Measurements from ENCODE around the gene AGMO. TPM values are rescaled to one million over a fixed set of nuclear protein-coding genes. Genes with fewer than 3 reads are reported as not detected.
A peak's percentile ranks its signal among the peaks of the same experiment; 100 is the strongest.

AGMO gene
- total and polyA plus RNA-seq, 2 donors (not counting 1 experiment from before 2014, with no cell fraction given): 0.06 TPM; not detected in 1

DNA sequence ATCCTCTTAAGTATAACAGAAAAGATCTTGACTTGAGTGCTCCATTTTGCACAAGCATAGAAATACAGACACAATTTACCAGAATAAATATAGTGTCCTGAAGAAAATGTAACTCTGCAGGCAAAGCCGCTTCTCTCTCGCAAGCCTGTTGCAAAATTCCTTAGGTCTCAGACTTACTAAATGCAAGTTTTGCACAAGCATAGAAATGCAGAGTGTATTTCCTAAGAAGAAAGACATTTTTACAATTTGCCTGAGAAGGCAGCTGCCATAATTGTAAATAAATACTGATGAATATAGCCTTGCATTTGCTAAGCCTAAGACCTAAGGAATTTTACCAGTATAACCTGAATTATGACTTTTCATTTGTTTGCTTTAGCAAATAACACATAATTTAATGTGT is 67.1 kb downstream of the AGMO start:
- TF ChIP-seq, protein P1, sequence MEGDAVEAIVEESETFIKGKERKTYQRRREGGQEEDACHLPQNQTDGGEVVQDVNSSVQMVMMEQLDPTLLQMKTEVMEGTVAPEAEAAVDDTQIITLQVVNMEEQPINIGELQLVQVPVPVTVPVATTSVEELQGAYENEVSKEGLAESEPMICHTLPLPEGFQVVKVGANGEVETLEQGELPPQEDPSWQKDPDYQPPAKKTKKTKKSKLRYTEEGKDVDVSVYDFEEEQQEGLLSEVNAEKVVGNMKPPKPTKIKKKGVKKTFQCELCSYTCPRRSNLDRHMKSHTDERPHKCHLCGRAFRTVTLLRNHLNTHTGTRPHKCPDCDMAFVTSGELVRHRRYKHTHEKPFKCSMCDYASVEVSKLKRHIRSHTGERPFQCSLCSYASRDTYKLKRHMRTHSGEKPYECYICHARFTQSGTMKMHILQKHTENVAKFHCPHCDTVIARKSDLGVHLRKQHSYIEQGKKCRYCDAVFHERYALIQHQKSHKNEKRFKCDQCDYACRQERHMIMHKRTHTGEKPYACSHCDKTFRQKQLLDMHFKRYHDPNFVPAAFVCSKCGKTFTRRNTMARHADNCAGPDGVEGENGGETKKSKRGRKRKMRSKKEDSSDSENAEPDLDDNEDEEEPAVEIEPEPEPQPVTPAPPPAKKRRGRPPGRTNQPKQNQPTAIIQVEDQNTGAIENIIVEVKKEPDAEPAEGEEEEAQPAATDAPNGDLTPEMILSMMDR (conservative IDR thresholded peaks at IDR 0.05 in 1 of 2, IDR thresholded peaks at IDR 0.05 in 1 of 2; ENCODE audit: low read depth in 1 of 2, low read length in 2 of 2): no peak
- no peak for TF ChIP-seq EZH2 (IDR thresholded peaks at IDR 0.05; ENCODE audit: low read length, missing control alignments)
- Histone ChIP-seq H3K4me2 (ENCODE audit: extremely low read depth, insufficient read depth, low read length) (no peak overlapping the region), H3K9ac (ENCODE audit: insufficient read depth, low read length) (no peak overlapping the region), H3K9me3 (ENCODE audit: control insufficient read depth, insufficient read depth, low read depth, low read length) (no peaks in the 10 kb centered on the region), H4K20me1 (ENCODE audit: control insufficient read depth, extremely low read depth, insufficient read depth, low read length) (no peaks in the 10 kb centered on the region), H3K36me3 (ENCODE audit: control insufficient read depth, insufficient read depth, low read length) (no peaks in the 10 kb centered on the region), H3K27me3 (ENCODE audit: control insufficient read depth, insufficient read depth, low read length) (no peaks in the 10 kb centered on the region), H3K79me2 (ENCODE audit: control insufficient read depth, insufficient read depth, low read length) (no peaks in the 10 kb centered on the region), H3K27ac (ENCODE audit: insufficient read depth, low read length) (no peak overlapping the region), H3K4me1 (ENCODE audit: control insufficient read depth, extremely low read depth, insufficient read depth, low read length) (no peaks in the 10 kb centered on the region), H2AFZ (ENCODE audit: low read length) (no peak overlapping the region), H3K4me3 (replicated peaks in 1 of 4; ENCODE audit: control extremely low read depth in 1 of 4, insufficient read depth in 1 of 4, low read depth in 3 of 4, low read length in 4 of 4) (no peak overlapping the region)
- peak in 1 of 2 donors; percentile 20 for DNase-seq (ENCODE audit: low read depth in 2 of 2)

DNA sequence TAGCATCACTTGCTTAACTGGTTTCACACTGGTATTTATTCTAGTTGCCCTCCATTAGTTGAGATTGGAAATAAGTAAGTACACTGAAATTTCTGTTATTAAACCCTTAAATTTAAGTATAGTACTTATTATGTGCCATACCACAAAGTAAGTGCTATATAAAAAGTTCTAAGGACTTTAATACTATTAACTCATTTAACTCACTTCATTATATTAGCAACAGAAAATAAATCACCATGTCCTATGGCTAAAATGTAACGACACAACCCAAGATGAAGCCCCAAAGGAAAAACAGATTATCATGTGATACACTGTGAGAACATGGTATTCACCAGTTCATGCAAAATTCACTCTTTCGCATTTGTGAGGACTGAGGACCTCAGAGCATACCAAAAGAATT is 70.5 kb downstream of the AGMO start:
- Histone ChIP-seq H3K36me3 (ENCODE audit: control insufficient read depth, insufficient read depth, low read length) (no peaks in the 10 kb centered on the region), H3K79me2 (ENCODE audit: control insufficient read depth, insufficient read depth, low read length) (no peaks in the 10 kb centered on the region)

DNA sequence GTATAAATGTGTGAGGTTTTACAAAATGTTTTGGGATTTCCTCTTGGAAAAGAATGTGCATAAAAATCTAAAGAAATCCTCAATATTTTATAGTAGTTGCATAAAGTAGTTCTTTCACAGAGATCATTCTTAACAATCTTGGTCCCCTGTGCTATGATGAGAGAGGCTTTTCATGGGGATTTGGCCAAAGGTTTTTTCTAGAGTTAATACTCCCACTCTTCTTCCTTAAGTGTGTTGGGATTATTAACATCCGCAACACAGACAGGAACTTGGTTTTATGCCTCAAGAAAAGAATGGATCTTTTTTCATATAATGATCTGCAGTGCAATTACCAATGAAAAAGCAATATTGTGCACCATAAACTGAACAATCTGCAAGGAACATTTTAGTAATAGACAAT is 71.5 kb downstream of the AGMO start:
- Histone ChIP-seq H3K36me3 (ENCODE audit: control insufficient read depth, insufficient read depth, low read length) (no peaks in the 10 kb centered on the region), H3K4me3 (replicated peaks in 1 of 4; ENCODE audit: control extremely low read depth in 1 of 4, insufficient read depth in 1 of 4, low read depth in 3 of 4, low read length in 4 of 4) (no peak overlapping the region), H3K4me2 (ENCODE audit: extremely low read depth, insufficient read depth, low read length) (no peak overlapping the region), H2AFZ (ENCODE audit: low read length) (no peak overlapping the region), H3K27me3 (ENCODE audit: control insufficient read depth, insufficient read depth, low read length) (no peaks in the 10 kb centered on the region), H3K4me1 (ENCODE audit: control insufficient read depth, extremely low read depth, insufficient read depth, low read length) (no peaks in the 10 kb centered on the region), H3K9ac (ENCODE audit: insufficient read depth, low read length) (no peak overlapping the region), H4K20me1 (ENCODE audit: control insufficient read depth, extremely low read depth, insufficient read depth, low read length) (no peaks in the 10 kb centered on the region), H3K9me3 (ENCODE audit: control insufficient read depth, insufficient read depth, low read depth, low read length) (no peaks in the 10 kb centered on the region), H3K79me2 (ENCODE audit: control insufficient read depth, insufficient read depth, low read length) (no peaks in the 10 kb centered on the region), H3K27ac (ENCODE audit: insufficient read depth, low read length) (no peak overlapping the region)
- no peak for DNase-seq (ENCODE audit: low read depth in 2 of 2)
- TF ChIP-seq, protein P1 (conservative IDR thresholded peaks at IDR 0.05 in 1 of 2, IDR thresholded peaks at IDR 0.05 in 1 of 2; ENCODE audit: low read depth in 1 of 2, low read length in 2 of 2): no peak
- TF ChIP-seq EZH2 (IDR thresholded peaks at IDR 0.05; ENCODE audit: low read length, missing control alignments): no peak

More for the DNA sequence above, 70.5 kb downstream of the AGMO start:
- H3K9ac ChIP-seq (ENCODE audit: insufficient read depth, low read length): no peak overlapping the region
- H3K4me3 ChIP-seq (replicated peaks in 1 of 4; ENCODE audit: control extremely low read depth in 1 of 4, insufficient read depth in 1 of 4, low read depth in 3 of 4, low read length in 4 of 4): no peak overlapping the region
- no peak for DNase-seq (ENCODE audit: low read depth in 2 of 2)
- no peak overlapping the region for H3K27ac ChIP-seq (ENCODE audit: insufficient read depth, low read length)
- no peak overlapping the region for H3K4me2 ChIP-seq (ENCODE audit: extremely low read depth, insufficient read depth, low read length)
- no peak for TF ChIP-seq EZH2 (IDR thresholded peaks at IDR 0.05; ENCODE audit: low read length, missing control alignments)
- TF ChIP-seq, protein P1 (conservative IDR thresholded peaks at IDR 0.05 in 1 of 2, IDR thresholded peaks at IDR 0.05 in 1 of 2; ENCODE audit: low read depth in 1 of 2, low read length in 2 of 2): no peak
- H3K9me3 ChIP-seq (ENCODE audit: control insufficient read depth, insufficient read depth, low read depth, low read length): no peaks in the 10 kb centered on the region
- no peaks in the 10 kb centered on the region for H3K4me1 ChIP-seq (ENCODE audit: control insufficient read depth, extremely low read depth, insufficient read depth, low read length)
- H4K20me1 ChIP-seq (ENCODE audit: control insufficient read depth, extremely low read depth, insufficient read depth, low read length): no peaks in the 10 kb centered on the region
- H3K27me3 ChIP-seq (ENCODE audit: control insufficient read depth, insufficient read depth, low read length): no peaks in the 10 kb centered on the region
- no peak overlapping the region for H2AFZ ChIP-seq (ENCODE audit: low read length)
